K562 (cell line): ENCODE data around the gene KIF6.

Source experiments
- DDX20 ChIP-seq: fragments of 450-650 bp; IDR thresholded peaks from 2 replicates; pipeline ENCODE4 v1.6.1; 2016; ENCODE audit warnings: missing genetic modification characterization, low read depth, mild to moderate bottlenecking, missing compliant biosample characterization, moderate library complexity
- DPF2 ChIP-seq: fragments of 450-650 bp; IDR thresholded peaks from 2 replicates; pipeline ENCODE4 v1.6.1; 2016
- FOXA3 ChIP-seq, 2 experiments: fragments of 450-650 bp in 1 of 2; sonication (generic) in 1 of 2; formaldehyde crosslinking; IDR thresholded peaks in 1 of 2; conservative IDR thresholded peaks in 1 of 2; 2 replicates each; pipeline versions ENCODE4 v1.4.0 to v1.8.0; 2020 to 2022; ENCODE audit warnings: mild to moderate bottlenecking in 2 of 2, missing genetic modification reagents in 1 of 2
- FOXJ3 ChIP-seq: sonication (generic); formaldehyde crosslinking; IDR thresholded peaks from 2 replicates; pipeline ENCODE4 v1.4.0; 2020; ENCODE audit warnings: mild to moderate bottlenecking, missing genetic modification reagents
- MYBL2 ChIP-seq, 2 experiments: fragments of 450-650 bp in 1 of 2; sonication (generic) in 1 of 2; formaldehyde crosslinking in 1 of 2; IDR thresholded peaks; 2 replicates each; pipeline versions ENCODE4 v1.6.1 to v1.8.1; 2017 to 2022; ENCODE audit warnings: borderline replicate concordance in 1 of 2, inconsistent platforms in 1 of 2, low read depth in 1 of 2, mild to moderate bottlenecking in 1 of 2, missing genetic modification reagents in 1 of 2, moderate library complexity in 1 of 2
- POLR2AphosphoS5 ChIP-seq: IDR thresholded peaks from 2 replicates; pipeline ENCODE4 v1.6.1; 2011; ENCODE audit warnings: mild to moderate bottlenecking, low read depth, low read length, moderate library complexity; ENCODE audit not compliant: control insufficient read depth, insufficient read depth
- RFX5 ChIP-seq: IDR thresholded peaks from 2 replicates; pipeline ENCODE4 v1.6.1; 2011; ENCODE audit warnings: low read depth, mild to moderate bottlenecking, improper control_type of control experiment, low read length
- SP1 ChIP-seq: sonication (generic); formaldehyde crosslinking; IDR thresholded peaks from 2 replicates; pipeline ENCODE4 v1.8.1; 2022; ENCODE audit warnings: mild to moderate bottlenecking, missing genetic modification reagents
- ZC3H4 ChIP-seq: sonication (generic); formaldehyde crosslinking; IDR thresholded peaks from 2 replicates; pipeline ENCODE4 v1.9.0; 2021; ENCODE audit warnings: missing genetic modification reagents, borderline replicate concordance
- ZZZ3 ChIP-seq: fragments of 450-650 bp; IDR thresholded peaks from 2 replicates; pipeline ENCODE4 v1.6.1; 2016; ENCODE audit warnings: antibody characterized with exemption, mild to moderate bottlenecking, moderate library complexity
- TF ChIP-seq, protein P1 (sequence below), 2 experiments: fragments of 450-650 bp; IDR thresholded peaks; 2 replicates each; pipeline ENCODE4 v1.6.1; 2016; ENCODE audit warnings: mild to moderate bottlenecking in 2 of 2, borderline replicate concordance in 1 of 2, low read depth in 1 of 2, moderate library complexity in 1 of 2
- TF ChIP-seq, protein P2 (sequence below), 3 experiments: IDR thresholded peaks in 2 of 3; conservative IDR thresholded peaks in 1 of 3; 2 replicates each; pipeline ENCODE4 v1.5.1; 2011 to 2012; ENCODE audit warnings: low read length in 3 of 3, mild to moderate bottlenecking in 3 of 3, control low read depth in 2 of 3, improper control_type of control experiment in 1 of 3, inconsistent platforms in 1 of 3, low read depth in 1 of 3, mixed read lengths in 1 of 3, moderate library complexity in 1 of 3; ENCODE audit not compliant: insufficient read depth in 2 of 3
- TF ChIP-seq, protein P3 (sequence below): IDR thresholded peaks from 2 replicates; pipeline ENCODE4 v1.6.1; 2012; ENCODE audit warnings: low read depth, low read length, improper control_type of control experiment, borderline replicate concordance
- TF ChIP-seq, protein P4 (sequence below): sonication (generic); formaldehyde crosslinking; IDR thresholded peaks from 2 replicates; pipeline ENCODE4 v1.9.0; 2022; ENCODE audit warnings: mild to moderate bottlenecking, missing genetic modification reagents

DNA sequence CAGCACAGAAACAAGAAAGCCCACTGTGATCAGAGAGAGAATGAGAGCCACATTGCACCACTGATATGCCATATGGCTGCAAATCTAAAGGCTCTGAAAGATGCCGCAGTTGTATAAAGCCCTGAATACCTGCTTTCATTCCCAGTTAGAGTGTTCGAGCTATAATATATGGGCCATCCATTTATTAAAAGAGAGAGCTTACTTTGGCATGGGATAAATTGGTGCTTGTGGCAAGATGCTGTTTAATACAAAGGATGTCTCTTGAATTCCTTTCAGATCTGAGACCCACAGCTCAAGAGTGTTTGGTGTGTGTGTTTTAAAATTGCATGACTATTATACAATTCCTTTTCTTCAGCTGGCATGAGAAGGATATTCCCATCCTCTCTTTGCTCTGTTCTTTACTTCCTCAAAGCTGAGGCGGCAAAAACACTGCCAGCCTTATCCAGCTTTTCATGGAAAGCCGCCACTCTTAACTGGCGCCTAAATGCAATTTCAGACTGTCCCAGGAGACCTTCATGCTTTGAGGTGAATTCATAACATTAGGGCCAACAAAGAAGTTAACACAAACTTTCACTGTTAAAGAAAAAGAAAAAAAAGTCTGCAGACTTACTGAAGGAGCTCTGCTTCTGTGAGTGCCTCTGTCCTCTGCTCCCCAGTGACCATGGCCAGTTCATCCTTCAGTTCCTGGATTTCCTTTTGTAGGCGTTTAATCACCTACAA lies 147.6 kb downstream of the KIF6 start:
- TF ChIP-seq, protein P1, sequence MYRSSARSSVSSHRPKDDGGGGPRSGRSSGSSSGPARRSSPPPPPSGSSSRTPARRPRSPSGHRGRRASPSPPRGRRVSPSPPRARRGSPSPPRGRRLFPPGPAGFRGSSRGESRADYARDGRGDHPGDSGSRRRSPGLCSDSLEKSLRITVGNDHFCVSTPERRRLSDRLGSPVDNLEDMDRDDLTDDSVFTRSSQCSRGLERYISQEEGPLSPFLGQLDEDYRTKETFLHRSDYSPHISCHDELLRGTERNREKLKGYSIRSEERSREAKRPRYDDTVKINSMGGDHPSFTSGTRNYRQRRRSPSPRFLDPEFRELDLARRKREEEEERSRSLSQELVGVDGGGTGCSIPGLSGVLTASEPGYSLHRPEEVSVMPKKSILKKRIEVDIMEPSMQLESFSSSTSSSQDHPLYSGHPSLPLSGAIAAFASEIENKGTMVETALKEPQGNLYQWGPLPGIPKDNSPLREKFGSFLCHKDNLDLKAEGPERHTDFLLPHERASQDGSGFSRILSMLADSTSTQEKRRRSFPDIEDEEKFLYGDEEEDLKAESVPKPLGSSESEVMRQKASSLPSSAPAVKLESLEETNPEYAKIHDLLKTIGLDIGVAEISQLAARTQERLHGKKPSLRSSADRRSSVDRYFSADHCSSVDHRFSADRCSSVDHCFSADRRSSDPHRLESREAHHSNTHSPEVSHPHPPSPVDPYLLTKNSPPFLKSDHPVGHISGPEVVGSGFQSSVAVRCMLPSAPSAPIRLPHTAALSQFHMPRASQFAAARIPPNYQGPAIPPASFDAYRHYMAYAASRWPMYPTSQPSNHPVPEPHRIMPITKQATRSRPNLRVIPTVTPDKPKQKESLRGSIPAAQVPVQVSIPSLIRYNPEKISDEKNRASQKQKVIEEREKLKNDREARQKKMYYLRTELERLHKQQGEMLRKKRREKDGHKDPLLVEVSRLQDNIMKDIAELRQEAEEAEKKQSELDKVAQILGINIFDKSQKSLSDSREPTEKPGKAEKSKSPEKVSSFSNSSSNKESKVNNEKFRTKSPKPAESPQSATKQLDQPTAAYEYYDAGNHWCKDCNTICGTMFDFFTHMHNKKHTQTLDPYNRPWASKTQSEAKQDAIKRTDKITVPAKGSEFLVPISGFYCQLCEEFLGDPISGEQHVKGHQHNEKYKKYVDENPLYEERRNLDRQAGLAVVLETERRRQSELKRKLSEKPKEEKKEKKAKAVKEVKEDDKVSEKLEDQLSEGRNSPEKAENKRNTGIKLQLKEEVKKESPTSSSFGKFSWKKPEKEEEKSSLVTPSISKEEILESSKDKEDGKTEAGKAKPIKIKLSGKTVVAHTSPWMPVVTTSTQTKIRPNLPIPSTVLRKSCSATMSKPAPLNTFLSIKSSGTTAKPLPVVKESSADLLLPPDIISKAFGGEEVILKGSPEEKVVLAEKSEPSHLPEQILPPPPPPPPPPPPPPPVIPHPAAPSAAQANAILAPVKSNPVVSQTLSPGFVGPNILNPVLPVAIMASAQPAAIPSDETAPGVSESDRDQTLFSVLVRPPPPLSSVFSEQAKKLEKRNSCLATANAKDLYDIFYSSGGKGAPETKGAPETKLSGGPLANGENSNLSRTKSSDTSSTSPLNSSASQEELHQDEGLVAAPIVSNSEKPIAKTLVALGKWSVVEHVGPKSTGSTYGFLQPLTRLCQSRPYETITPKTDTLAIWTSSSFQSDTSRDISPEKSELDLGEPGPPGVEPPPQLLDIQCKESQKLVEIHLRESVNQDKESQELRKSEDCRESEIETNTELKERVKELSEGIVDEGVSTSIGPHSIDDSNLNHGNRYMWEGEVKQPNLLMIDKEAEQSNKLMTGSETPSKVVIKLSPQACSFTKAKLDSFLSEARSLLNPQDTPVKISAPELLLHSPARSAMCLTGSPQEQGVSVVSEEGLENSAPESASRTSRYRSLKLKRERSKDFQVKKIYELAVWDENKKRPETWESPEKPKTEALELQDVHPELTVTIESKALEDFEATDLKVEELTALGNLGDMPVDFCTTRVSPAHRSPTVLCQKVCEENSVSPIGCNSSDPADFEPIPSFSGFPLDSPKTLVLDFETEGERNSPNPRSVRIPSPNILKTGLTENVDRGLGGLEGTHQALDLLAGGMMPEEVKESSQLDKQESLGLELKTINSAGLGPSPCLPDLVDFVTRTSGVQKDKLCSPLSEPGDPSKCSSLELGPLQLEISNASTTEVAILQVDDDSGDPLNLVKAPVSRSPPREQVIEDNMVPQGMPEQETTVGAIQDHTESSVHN (IDR thresholded peaks at IDR 0.05; ENCODE audit: borderline replicate concordance in 1 of 2, low read depth in 1 of 2), result no peak
- TF ChIP-seq DPF2 (no peak), ZC3H4 (CRISPR knock-in tag) (no peak), POLR2AphosphoS5 (no peak), DDX20 (tag) (no peak), ZZZ3 (no peak), FOXJ3 (no peak), RFX5 (no peak), SP1 (no peak), MYBL2 (IDR thresholded peaks at IDR 0.05; ENCODE audit: low read depth) (no peak), MYBL2 (CRISPR knock-in tag; IDR thresholded peaks at IDR 0.05; ENCODE audit: borderline replicate concordance) (no peak), FOXA3 (CRISPR knock-in tag; conservative IDR thresholded peaks at IDR 0.05 in 1 of 2, IDR thresholded peaks at IDR 0.05 in 1 of 2) (no peak)
- TF ChIP-seq, protein P2, sequence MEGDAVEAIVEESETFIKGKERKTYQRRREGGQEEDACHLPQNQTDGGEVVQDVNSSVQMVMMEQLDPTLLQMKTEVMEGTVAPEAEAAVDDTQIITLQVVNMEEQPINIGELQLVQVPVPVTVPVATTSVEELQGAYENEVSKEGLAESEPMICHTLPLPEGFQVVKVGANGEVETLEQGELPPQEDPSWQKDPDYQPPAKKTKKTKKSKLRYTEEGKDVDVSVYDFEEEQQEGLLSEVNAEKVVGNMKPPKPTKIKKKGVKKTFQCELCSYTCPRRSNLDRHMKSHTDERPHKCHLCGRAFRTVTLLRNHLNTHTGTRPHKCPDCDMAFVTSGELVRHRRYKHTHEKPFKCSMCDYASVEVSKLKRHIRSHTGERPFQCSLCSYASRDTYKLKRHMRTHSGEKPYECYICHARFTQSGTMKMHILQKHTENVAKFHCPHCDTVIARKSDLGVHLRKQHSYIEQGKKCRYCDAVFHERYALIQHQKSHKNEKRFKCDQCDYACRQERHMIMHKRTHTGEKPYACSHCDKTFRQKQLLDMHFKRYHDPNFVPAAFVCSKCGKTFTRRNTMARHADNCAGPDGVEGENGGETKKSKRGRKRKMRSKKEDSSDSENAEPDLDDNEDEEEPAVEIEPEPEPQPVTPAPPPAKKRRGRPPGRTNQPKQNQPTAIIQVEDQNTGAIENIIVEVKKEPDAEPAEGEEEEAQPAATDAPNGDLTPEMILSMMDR (IDR thresholded peaks at IDR 0.05 in 2 of 3, conservative IDR thresholded peaks at IDR 0.05 in 1 of 3; ENCODE audit: insufficient read depth in 2 of 3, low read depth in 1 of 3, low read length in 3 of 3), result no peak
- TF ChIP-seq, protein P3, sequence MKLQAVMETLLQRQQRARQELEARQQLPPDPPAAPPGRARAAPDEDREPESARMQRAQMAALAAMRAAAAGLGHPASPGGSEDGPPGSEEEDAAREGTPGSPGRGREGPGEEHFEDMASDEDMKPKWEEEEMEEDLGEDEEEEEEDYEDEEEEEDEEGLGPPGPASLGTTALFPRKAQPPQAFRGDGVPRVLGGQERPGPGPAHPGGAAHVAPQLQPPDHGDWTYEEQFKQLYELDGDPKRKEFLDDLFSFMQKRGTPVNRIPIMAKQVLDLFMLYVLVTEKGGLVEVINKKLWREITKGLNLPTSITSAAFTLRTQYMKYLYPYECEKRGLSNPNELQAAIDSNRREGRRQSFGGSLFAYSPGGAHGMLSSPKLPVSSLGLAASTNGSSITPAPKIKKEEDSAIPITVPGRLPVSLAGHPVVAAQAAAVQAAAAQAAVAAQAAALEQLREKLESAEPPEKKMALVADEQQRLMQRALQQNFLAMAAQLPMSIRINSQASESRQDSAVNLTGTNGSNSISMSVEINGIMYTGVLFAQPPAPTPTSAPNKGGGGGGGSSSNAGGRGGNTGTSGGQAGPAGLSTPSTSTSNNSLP, result no peak
- TF ChIP-seq, protein P4, sequence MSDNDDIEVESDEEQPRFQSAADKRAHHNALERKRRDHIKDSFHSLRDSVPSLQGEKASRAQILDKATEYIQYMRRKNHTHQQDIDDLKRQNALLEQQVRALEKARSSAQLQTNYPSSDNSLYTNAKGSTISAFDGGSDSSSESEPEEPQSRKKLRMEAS (CRISPR knock-in tag), result no peak
